PC-9 (cell line): ENCODE results near the gene PDIA6.

Experiments used
- CTCF ChIP-seq: fragments of 200-600 bp; sonication (generic); conservative IDR thresholded peaks from 2 replicates; pipeline ENCODE4 v1.6.1; 2017; ENCODE audit warnings: mixed run types, antibody characterized with exemption, mild to moderate bottlenecking, moderate library complexity
- EZH2 ChIP-seq: fragments of 200-600 bp; sonication (generic); IDR thresholded peaks from 2 replicates; pipeline ENCODE4 v1.8.0; 2017; ENCODE audit warnings: antibody characterized with exemption, low read depth

DNA sequence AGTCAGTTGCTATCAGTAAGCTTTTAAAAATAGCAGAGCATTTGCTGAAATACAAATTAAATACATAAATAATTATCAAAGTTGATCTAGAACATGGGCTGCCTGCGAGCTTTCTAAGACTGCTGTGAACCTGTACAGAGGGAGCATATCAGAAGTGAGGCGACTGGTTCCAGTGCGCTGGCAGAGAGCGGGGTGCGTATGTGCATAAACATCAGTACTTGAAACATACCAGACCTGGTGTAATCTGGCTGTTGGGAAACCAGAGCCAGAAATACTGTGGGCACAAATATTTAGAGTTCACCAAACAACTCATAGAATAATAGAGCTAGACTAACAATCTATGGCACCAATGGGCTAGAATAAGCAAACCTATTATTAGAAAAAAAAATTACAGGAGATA is 27.3 kb downstream of the PDIA6 start:
- TF ChIP-seq CTCF (no peak), EZH2 (no peak)
